Frontal cortex (tissue), 4 donors: ENCODE results near the gene EIF5B. TPM values are rescaled to one million over a fixed set of nuclear protein-coding genes. Genes with fewer than 3 reads are reported as not detected.
"Not testable (repeated sequence)": the region's sequence is repeated elsewhere in the genome, so short reads cannot be mapped to it uniquely, and the experiment has no call there.

ENCODE experiments used
- DNase-seq, 2 donors: peaks; one replicate each; pipeline ENCODE4 v3.0.0; 2012; ENCODE audit warnings: low spot score in 2 of 2
- FAIRE-seq: peaks from 2 replicates; lab custom pipeline; 2012; peaks lifted over from hg19 to GRCh38; lab: Jason Lieb, UNC
- total RNA-seq: library from RNA; depleted of rRNA; stranded (reverse); fragments of >200 nt; gene quantifications from one replicate; pipeline ENCODE4 v1.2.3, GENCODE V29; 2014
- donor health status: control.
- donor health status: control.
- donor health status: control.

Gene EIF5B
- total RNA-seq, 1 donor from 2014 or later = 13.0 TPM

DNA sequence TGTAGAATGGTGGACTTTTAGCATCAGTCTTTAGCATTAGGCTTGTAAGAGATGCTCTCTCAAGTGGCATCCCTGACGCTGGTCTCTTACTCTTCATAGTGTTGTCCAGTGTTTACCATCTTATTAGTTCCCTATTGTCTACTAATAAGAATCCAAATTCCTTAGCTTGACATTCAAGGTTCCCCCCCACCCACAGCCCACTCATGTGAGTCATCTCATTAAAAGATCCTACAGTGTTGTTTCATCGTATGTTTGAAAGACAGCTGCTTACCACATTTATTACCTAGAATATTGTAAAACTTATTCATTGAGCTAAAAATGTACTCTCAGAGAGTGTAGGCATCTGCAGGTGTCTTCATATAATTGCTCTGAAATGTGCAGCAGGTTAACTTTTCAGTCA, 28.5 kb downstream of the EIF5B start:
- DNase-seq (no peak), FAIRE-seq (no peak)

GRCh38 chr2:99368854-99369253, 31.7 kb downstream of the EIF5B start:
- DNase-seq, FAIRE-seq: not testable (repeated sequence)

DNA sequence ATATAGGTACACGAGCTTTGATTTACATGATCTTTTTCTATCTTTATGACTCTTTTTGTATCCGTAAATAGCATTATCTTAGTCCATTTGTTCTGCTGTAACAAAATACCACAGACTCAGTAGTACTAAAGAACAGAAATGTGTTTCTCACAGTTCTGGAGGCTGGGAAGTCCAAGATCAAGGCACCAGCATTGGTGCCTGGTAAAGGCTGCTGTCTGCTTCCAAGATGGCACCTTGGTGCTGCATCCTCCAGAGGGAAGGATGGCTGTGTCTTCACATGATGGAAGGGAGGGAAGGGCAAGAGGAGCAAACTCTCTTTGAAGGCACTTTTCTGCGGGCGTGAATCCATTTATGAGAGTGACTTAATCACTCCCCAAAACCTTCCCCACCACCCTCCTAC, 36.0 kb downstream of the EIF5B start:
- DNase-seq (no peak), FAIRE-seq (no peak)

- DNase-seq (no peak), FAIRE-seq (no peak)
These were observed 37.6 kb downstream of the EIF5B start for GRCh38 chr2:99374747-99375146.

DNA sequence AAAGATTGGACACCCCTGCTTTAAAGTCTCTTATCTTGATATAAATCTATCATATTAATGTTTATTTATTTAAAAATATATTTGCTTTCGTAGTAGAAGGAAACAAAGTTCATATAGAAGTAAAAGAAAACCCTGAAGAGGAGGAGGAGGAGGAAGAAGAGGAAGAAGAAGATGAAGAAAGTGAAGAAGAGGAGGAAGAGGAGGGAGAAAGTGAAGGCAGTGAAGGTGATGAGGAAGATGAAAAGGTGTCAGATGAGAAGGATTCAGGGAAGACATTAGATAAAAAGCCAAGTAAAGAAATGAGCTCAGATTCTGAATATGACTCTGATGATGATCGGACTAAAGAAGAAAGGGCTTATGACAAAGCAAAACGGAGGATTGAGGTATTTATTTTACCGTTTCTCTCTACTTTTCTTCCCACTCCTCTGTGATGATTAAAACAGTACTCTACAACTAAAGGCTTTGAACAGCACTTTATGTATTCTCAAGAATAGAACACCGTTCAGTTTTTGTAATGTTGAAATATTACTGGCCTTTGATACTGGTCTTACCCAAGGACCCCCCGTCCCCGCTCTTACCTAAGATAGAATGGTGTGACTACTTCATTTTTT, 39.2 kb downstream of the EIF5B start:
- DNase-seq = no peak
- no peak for FAIRE-seq

- FAIRE-seq = no peak
- no peak for DNase-seq
These were observed 40.7 kb downstream of the EIF5B start for GRCh38 chr2:99377879-99378278.

- FAIRE-seq = no peak
- DNase-seq = no peak
These were observed 43.3 kb downstream of the EIF5B start for GRCh38 chr2:99380376-99381010.

DNA sequence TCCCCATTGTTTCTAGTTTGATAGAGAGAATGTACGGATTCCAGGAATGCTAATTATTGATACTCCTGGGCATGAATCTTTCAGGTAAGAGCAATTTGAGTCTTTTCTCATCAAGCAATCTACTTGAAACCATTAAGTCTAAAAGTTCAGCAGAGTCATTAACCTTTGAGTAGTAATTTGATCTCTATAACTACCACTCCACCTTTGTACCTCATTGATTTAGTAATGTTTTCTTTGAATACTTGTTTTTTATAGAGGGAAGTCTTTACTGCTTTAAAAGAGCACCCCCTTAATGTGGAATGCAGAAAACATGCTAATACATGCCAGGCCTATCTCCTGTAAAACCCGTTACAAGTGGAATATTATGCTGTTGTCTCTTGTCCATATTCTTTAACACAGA, 45.0 kb downstream of the EIF5B start:
- DNase-seq = no peak
- FAIRE-seq = no peak

GRCh38 chr2:99386011-99386410, 48.8 kb downstream of the EIF5B start:
- FAIRE-seq = no peak
- no peak for DNase-seq

DNA sequence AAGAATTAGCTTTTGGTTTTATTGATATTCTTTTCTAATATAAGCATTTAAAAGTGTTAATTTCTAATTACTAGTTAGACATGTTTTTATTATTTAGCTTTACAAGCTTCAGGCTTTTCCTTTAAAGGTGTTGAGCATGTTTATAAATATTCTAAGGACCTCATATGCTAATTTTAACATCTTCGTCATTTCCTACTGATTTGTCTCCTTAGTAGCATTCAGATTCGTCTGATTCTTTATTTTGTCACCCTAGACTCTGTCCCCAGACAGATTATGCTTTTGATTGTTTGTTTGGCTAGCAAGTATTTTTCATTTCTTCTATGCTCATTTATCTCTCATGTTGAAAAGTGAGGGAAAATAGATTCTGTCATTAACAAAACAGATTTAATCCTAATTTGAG, 51.7 kb downstream of the EIF5B start:
- FAIRE-seq (no peak), DNase-seq (no peak)

DNA sequence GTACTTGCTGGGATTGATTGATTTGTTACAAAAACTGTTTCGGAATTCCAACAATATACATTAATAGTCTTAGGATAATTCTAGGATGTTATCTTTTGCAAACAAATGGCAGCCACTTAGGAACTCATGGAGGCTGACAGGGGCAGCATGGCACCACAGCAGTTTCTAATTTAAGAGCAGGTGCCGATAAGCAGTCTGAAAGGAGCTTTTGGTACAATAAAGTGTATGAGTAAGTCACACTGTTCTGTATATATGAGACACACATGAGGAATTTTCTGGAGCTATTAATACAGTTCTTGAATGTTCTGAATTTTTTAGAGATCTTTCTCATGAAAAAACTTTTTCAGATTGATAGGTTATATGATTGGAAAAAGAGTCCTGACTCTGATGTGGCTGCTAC, 52.2 kb downstream of the EIF5B start:
- no peak for FAIRE-seq
- DNase-seq = no peak

DNA sequence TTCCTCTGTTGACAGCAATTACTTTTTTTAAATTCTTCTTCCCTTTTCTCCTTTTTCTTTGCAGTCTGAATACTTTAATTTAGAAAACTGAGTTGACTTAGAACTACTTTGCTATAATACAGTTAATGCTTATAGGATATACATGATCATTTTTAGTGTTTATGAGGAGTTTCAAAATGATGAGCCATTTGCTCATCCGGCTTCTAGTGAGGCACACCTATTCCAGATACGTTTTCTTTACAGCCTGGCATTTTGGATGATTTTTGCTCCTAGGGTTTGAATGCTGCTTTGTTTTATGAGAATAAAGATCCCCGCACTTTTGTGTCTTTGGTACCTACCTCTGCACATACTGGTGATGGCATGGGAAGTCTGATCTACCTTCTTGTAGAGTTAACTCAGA, 52.8 kb downstream of the EIF5B start:
- DNase-seq = no peak
- no peak for FAIRE-seq

DNA sequence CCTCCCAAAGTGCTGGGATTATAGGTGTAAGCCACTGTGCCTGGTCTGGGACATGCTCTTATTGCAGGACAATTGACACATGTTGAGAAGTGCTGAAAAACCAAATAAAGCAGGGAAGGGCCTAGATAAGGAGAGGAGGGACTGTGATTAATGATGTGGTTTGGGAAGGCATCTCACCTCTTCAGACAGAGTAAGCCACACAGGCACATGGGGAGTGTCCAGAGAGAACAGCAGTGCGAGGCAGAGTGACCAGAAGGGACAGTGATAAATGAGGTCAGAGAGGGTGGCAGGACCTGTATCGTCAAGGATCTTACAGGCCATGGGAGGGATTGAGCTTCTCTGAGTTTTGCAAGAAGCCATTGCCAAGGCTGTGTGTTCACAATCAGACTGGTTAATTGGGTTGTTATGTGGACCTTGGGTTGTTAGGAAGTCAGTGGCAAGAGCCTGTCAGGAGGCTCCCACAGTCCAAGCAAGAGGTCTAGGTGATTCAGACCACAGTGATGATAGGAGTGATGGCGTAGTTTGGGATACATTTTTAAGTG, 58.5 kb downstream of the EIF5B start:
- DNase-seq = no peak
- FAIRE-seq = no peak

DNA sequence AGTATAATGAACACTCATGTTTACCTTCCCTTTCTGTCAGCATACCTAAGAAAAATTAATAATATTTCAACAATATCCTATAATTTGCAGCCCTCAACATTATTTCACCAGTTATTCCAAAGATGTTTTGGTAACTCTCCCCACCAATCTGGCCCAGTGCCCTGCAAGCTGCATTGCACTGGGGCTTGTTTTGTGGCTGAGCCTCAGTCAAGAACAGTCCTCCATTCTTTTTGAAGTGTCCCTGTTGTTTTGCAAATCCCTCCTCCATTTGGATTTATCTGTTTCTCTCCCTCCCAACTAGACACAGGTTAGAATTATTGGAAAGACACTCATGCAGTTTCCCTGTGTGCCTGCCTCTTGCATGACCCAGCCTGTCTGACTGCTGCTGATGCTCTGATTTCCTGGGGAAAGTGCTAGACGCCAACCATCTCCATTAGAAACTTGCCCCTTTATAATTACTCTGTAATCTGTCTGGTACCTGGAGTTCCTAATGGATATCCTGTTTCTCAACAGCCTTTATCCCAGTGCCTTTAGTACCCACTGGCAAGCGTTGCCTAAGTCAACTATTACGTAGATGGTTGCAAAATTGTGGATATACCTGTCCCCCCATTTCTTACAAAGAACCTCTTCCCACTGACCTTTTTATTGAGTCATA, 60.2 kb downstream of the EIF5B start:
- DNase-seq (no peak), FAIRE-seq (no peak)

DNA sequence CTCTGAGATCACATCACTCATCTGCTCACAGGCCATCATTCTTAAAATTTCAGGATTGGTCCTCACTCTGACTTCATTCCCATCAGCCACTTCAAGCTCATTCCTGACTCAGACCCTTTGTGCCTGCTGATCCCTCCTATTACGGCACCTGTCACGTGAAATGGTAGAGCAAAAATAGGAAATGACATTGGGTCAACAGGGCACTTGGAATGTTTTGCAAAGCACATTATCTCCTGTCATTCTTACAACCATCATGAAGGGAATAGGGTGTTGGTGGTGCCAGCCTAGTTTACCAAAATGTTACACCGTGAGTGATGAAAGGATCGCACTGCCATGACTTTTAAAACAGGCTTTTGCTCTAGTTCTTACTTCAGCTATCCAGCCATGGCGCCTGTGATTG, 61.1 kb downstream of the EIF5B start:
- FAIRE-seq (no peak), DNase-seq (no peak)

- FAIRE-seq (no peak), DNase-seq (no peak)
These were observed 61.9 kb downstream of the EIF5B start for GRCh38 chr2:99399063-99399462.

DNA sequence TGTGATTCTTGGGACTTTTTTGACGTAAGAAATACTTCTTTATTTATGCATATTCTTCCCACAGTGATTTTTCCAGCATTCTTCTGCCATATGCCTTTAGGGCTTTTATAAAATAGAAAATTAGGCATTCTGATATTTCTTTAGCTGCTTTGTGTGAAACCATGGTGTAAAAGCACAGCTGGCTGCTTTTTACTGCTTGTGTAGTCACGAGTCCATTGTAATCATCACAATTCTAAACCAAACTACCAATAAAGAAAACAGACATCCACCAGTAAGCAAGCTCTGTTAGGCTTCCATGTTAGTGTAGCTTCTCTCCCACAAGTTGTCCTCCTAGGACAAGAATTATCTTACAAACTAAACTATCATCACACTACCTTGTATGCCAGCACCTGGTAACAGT, 62.6 kb downstream of the EIF5B start:
- FAIRE-seq = no peak

GRCh38 chr2:99401841-99402240, 64.7 kb downstream of the EIF5B start:
- no peak for FAIRE-seq
- DNase-seq = no peak

More for the DNA sequence above, 62.6 kb downstream of the EIF5B start:
- no peak for DNase-seq

- DNase-seq (no peak), FAIRE-seq (no peak)
These were observed 65.9 kb downstream of the EIF5B start for GRCh38 chr2:99403084-99403483.

GRCh38 chr2:99403524-99403923, 66.3 kb downstream of the EIF5B start:
- FAIRE-seq (no peak), DNase-seq (no peak)
